ENCODE results near the gene CEP164. TPM values are rescaled to one million over a fixed set of nuclear protein-coding genes. Genes with fewer than 3 reads are reported as not detected.

Gene CEP164
- polyA plus RNA-seq, 1 donor from 2014 or later, result 17.7 TPM

Other genes with a start within 250 kb of the CEP164 start
- 25.1 TPM for gene SIK3, start 229.4 kb upstream of the CEP164 start, polyA plus RNA-seq
- gene PAFAH1B2, start 183.6 kb upstream of the CEP164 start, polyA plus RNA-seq, result 20.6 TPM
- 61.0 TPM for gene SIDT2, start 149.1 kb upstream of the CEP164 start, polyA plus RNA-seq
- 1.6 TPM for gene TAGLN, start 128.5 kb upstream of the CEP164 start, polyA plus RNA-seq
- 68.1 TPM for gene PCSK7, start 95.8 kb upstream of the CEP164 start, polyA plus RNA-seq
- gene RNF214, start 95.2 kb upstream of the CEP164 start, polyA plus RNA-seq, result 12.5 TPM
- 0.59 TPM for gene BACE1-AS, start 36.5 kb upstream of the CEP164 start, polyA plus RNA-seq
- gene BACE1, start 11.6 kb upstream of the CEP164 start, polyA plus RNA-seq, result not detected